DMS153 treated with DMSO at 0.1 percent for 48 hours (cell line): Measurements from ENCODE around the gene SASH1.
A peak's percentile ranks its signal among the peaks of the same experiment; 100 is the strongest.

Experiments used
- DNase-seq: peaks from one replicate; lab custom pipeline; 2025; ENCODE audit not compliant: unreplicated experiment; lab: John Stamatoyannopoulos, UW

SASH1 gene

GRCh38 chr6:148538261-148539190 lies 195.9 kb downstream of the SASH1 start:
- DNase-seq: peak; percentile 43

GRCh38 chr6:148543540-148543939 lies 200.9 kb downstream of the SASH1 start:
- no peak for DNase-seq

GRCh38 chr6:148544421-148544820 lies 201.8 kb downstream of the SASH1 start:
- no peak for DNase-seq

GRCh38 chr6:148545901-148546300 lies 203.3 kb downstream of the SASH1 start:
- DNase-seq: no peak

GRCh38 chr6:148547110-148547509 lies 204.5 kb downstream of the SASH1 start:
- no peak for DNase-seq

- DNase-seq: no peak
Observed at GRCh38 chr6:148548065-148548748, 205.6 kb downstream of the SASH1 start.

- DNase-seq: no peak
Observed at GRCh38 chr6:148548749-148549140, 206.1 kb downstream of the SASH1 start.

- no peak for DNase-seq
Observed at GRCh38 chr6:148550569-148550968, 207.9 kb downstream of the SASH1 start.

- no peak for DNase-seq
Observed at GRCh38 chr6:148551226-148551625, 208.6 kb downstream of the SASH1 start.

- no peak for DNase-seq
Observed at GRCh38 chr6:148556410-148556809, 213.8 kb downstream of the SASH1 start.

- DNase-seq: no peak
Observed at GRCh38 chr6:148557796-148558321, 215.2 kb downstream of the SASH1 start.

- DNase-seq: peak; percentile 65
Observed at GRCh38 chr6:148559848-148560433, 217.3 kb downstream of the SASH1 start.

GRCh38 chr6:148561629-148562028 lies 219.0 kb downstream of the SASH1 start:
- DNase-seq: no peak

GRCh38 chr6:148563066-148563465 lies 220.4 kb downstream of the SASH1 start:
- DNase-seq: no peak

- no peak for DNase-seq
Observed at GRCh38 chr6:148564494-148565035, 221.9 kb downstream of the SASH1 start.

GRCh38 chr6:148565321-148565926 lies 222.8 kb downstream of the SASH1 start:
- no peak for DNase-seq

GRCh38 chr6:148565930-148566663 lies 223.5 kb downstream of the SASH1 start:
- no peak for DNase-seq

- DNase-seq: no peak
Observed at GRCh38 chr6:148566664-148567350, 224.2 kb downstream of the SASH1 start.

GRCh38 chr6:148570456-148570855 lies 227.8 kb downstream of the SASH1 start:
- no peak for DNase-seq
